HL-60/S4 (cell line): ENCODE data around the gene MAP3K7.

Experiments
- in situ Hi-C: fragments of 300-500 bp; cut with MboI; formaldehyde crosslinking; loops from 2 replicates; pipeline ENCODE4 v1.14.3; 2022; ENCODE audit warnings: low sequenced_read_pairs

The MAP3K7 gene

GRCh38 chr6:90586836-90587638 lies at the start of gene MAP3K7:
Gene MAP3K7 (minus strand): TSS chr6:90587072. CDS start chr6:90586883, 189 bp downstream.
- in situ Hi-C loops = no loop called here

DNA sequence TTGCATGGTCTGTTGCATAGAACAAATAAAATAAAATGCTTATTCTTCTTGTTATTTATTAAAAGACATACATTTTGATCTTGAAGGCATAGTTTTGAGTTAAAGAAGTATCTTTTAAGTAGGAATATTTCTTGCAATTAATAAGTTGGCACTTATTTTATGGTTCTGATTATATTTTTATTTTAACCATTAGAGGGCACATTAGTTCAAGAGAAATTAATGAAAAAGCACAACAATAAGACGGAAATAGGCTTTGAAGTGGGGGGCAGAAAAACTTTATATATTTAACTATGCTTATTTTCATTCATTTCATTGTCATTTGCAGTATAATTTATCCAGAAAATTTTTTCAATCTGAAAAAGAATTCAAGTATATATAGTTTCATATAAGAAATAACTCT lies 44.2 kb upstream of the MAP3K7 start:
- in situ Hi-C loops = no loop called here

- in situ Hi-C loops = no loop called here
Observed at GRCh38 chr6:90621581-90621980, 34.7 kb upstream of the MAP3K7 start.

DNA sequence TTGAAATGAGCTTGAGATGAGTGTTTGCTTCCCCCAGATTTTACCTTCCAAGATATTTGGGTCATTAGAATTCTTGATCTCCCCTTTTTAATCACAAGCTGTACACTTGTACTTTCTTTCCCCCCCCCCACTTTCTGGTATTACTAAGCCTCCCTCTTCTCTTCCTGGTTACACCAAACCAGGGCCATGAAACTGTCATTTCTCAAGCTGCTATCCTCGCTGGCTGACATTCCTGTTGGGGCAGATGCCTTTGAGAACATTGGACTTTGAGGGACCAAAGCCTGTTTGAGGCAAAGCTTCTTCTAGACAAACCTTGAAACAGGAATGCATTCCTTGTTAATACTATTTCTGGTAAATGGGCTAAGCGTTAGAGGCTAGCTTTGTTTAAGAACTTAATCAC lies 32.3 kb upstream of the MAP3K7 start:
- in situ Hi-C loops = no loop called here

- in situ Hi-C loops = no loop called here
Observed at GRCh38 chr6:90612313-90612680, 25.4 kb upstream of the MAP3K7 start.

DNA sequence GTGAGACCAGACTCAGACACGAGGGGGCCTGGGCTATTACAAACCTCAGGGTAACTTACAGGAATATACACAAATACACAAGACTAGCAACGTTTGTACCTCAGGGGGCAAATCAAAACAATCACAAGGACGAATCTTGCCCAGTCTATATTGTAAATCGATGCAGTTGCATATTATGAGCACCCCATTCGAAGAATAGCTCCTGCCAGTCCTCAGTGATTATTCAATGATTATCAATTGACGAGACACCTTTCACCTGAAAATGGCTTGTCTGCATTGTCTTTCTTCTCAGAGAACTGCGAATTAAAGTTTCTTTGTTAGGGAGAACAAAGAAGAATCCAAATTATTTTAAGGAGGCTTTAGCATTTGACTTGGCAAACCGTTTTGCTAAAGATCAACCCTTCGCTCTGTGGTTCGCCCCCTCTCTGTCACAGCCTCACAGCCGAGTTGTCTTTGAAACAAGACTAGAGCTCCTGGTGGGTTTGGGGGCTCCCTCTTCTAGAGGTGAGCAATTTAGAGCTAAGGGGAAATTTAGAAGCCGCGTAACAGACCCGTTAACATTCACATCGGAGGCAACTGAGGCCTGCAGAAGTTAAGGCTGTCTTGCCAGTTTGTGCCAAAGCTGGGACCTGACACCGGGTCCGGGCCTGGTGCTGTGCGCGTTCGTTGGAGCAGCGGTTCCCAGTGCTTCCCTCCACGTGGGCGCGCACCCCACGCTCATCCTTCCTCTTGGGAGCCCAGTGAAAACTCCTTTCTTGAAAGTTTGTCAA lies 24.9 kb upstream of the MAP3K7 start:
- in situ Hi-C loops = no loop called here

DNA sequence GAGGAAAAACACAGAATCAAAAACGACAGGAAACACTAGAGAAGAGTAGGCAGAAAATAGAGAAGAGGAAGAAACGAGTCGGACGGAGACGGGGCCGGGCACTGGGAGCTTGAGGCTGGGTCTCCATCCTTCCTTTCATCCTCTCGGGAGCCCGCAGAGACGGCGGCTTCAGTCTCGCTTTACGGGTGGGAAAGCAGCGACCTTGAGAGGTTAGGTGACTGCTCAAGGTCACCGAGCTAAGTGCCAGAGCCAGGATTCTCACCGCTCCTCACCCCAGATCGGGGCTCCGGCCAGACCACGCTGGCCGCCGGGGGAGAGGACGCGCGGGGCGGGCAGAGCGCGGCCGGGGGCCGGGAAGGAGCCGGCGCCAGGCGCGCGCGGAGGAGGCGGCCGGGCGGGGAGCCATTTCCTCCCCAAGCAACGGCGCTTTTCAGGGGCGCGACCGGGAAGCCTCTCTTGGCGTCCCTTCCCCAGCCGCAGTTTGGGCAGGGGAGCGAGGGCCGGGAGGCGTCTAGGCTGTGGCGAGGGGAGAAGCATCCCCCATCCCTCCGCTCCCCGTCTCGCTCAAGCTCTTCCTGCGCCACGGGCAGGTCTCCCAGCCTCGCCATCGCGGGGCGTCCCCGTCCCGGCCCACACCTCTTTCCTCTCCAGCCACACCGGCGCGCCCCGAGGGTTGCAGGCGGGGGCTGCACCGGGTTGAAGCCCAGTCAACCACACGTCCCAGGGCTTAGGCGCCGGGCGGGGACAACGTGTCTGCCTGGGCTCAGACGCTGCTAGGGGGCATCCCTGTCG lies 24.1 kb upstream of the MAP3K7 start:
- in situ Hi-C loops = no loop called here

- in situ Hi-C loops = no loop called here
Observed at GRCh38 chr6:90610301-90610750, 23.5 kb upstream of the MAP3K7 start.

DNA sequence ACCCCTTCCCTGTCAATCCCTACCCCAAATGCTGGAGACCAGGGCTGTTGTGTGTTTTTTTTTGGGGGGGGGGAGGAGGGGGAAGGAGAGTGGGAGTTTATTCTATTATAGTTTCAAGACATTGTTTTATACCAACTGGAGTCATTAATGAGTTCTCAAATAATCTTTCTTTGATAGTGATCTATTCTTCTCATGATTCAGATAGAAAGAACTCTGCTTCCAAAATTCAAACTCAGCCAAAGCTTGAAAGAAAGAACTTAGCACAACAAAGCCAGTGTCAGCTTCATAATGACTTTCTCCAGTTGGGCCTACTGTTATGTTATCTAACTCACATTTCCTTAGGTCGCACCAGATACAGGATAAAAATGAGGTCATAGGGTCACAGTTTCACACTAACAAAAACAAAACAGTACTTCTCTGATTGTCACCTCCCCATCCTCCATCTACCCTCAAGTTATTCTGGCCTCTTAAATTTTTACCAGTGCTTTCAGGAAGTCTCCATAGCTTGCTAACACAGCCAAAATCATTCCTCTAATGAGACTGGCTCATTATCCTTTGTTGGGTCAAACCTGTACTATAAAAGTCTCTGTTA lies 19.0 kb upstream of the MAP3K7 start:
- in situ Hi-C loops = no loop called here

GRCh38 chr6:90604546-90604945 lies 17.7 kb upstream of the MAP3K7 start:
- in situ Hi-C loops = no loop called here

DNA sequence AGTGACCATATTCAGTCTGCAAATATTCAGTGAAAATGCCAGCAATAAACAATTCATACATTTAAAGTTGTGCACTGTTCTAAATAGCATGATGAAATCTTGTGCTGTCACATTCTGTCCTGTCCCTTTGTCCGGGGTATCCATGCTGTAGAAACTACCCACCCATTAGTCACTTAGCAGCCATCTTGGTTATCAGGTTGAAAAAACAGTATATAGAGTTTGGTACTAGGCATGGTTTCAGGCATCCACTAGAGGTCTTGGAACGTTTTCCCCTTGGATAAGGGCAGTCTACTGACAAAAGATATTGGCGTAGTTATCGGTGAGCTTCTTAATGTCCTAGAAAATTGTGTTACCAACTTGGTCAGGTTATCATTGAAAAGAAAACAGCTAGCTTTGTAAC lies 12.3 kb upstream of the MAP3K7 start:
- in situ Hi-C loops = no loop called here

GRCh38 chr6:90598192-90598951 lies 11.5 kb upstream of the MAP3K7 start:
- in situ Hi-C loops = no loop called here

GRCh38 chr6:90596967-90597539 lies 10.2 kb upstream of the MAP3K7 start:
- in situ Hi-C loops = no loop called here

- in situ Hi-C loops = no loop called here
Observed at GRCh38 chr6:90595854-90596253, 9.0 kb upstream of the MAP3K7 start.

DNA sequence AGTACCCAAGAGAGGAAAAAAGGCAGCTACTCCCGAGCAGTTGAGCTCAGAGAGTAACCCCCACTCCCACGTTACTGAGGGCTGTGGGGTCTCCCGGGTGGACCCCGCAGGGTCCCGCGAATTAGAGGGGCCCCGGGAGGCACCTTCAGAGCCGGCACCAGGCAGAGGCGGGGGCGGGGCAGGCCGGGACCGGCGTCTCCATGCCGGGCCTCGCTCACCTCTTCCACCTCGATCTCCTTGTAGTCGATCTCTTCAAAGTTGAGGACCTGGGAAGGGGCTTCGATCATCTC lies 381 bp downstream of the MAP3K7 start:
- in situ Hi-C loops = no loop called here

DNA sequence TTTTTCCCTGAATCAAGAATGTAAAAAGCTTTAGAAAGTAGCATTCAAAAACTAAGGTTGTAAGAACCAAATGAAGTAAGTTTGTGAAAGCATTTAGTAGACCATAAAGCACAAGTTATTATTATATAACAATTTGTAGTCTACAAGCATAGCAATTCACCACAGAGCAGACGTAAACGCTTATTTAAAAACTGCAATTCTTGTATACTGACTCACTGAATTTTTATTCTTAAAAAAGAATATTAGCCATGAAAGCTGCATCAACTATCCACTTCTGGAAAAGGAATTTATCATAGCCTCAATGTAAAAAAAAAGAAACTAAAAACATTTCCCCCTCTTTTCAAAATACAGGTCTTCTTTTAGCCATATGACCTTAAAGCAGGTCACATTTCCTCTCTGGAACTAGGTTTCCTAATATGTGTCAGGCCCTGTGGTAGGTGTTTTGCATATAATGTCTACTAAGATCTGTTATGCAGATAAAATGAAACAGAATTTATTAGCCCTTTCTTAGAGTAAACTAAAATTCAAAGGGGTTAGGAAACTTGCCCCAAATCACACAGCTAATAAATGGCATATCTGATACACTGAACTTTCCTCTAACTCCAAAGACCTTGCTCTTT lies 2.1 kb downstream of the MAP3K7 start:
- in situ Hi-C loops = no loop called here

DNA sequence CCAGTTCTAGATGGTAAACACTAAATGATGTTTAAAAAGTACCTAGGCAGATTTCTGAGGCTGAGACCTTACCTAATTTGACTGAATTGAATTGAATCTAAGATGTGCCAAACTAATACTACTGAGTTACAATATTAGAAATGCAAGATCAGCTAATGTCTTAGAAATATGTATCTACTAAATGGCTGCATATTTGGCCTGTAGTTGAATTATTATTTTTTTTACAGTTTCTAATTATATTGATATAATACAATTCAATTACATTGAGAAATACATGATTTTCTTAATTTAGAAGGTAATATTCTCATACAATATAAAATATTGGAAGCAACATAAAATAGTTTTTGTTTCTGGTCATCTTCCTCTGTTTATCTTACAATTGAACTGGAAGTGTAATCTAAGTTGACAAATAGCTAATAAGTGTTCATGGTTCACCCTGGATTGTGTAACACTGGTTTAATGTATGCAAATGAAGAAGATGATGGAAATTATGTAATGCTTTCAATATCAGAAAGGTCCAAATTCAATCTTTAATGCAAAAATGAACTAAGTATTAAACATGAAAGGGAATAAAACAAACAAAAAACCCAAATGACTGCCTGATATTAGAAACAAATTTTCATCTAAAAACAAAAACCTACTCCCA lies 2.9 kb downstream of the MAP3K7 start:
- in situ Hi-C loops = no loop called here

- in situ Hi-C loops = no loop called here
Observed at GRCh38 chr6:90583179-90583835, 3.6 kb downstream of the MAP3K7 start.

DNA sequence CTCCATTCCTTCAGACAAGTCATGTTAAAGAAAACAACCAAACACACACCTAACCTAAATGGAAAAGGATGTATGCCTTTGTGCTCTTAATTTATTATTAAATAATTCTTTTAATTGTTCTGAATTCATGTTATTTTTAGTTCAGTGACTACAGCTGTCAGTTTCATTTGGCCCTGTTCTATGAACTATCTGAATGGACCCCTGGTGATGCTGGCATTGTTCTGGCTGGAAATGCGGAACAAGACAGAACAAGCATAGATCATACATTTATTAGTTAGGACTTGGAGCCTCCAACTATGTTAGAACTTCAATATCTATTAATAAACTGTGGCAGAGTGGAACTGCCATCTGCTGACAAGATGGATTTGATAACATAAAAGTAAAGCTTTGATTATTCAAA lies 5.7 kb downstream of the MAP3K7 start:
- in situ Hi-C loops = no loop called here
